Stimulated activated CD8-positive, alpha-beta memory T cell treated with anti-CD3 and anti-CD28 coated beads, Interleukin-15, amount 100 ng/mL, for 1 hour (primary cell): ENCODE data around the gene HSPA9.
A peak's percentile ranks its signal among the peaks of the same experiment; 100 is the strongest.

ENCODE experiments used
- DNase-seq: peaks from one replicate; pipeline ENCODE4 v3.0.0-alpha.2; 2020; ENCODE audit warnings: low read depth

The HSPA9 gene

GRCh38 chr5:138560971-138561370 is 14.2 kb downstream of the HSPA9 start:
- no peak for DNase-seq

- DNase-seq = no peak
Observed at GRCh38 chr5:138559937-138560336, 15.3 kb downstream of the HSPA9 start.

DNA sequence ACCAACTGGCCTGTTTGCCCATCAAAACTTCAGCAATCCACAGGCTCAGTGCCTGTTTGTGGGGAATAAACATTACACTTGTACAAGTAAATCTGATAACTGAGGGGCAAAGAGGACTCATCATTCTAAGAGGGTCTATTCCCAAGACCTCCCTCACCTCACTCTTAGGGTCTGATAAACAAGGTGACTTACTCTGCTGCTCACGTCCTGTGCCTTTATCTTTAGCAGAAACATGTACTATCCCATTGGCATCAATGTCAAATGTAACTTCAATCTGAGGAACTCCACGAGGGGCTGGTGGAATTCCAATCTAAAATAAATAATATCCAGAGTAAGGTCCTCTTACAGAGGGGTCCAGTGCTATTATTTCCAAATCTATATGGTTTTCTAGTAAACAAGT is 17.5 kb downstream of the HSPA9 start:
- no peak for DNase-seq

GRCh38 chr5:138554143-138554542 is 21.1 kb downstream of the HSPA9 start:
- DNase-seq = no peak

DNA sequence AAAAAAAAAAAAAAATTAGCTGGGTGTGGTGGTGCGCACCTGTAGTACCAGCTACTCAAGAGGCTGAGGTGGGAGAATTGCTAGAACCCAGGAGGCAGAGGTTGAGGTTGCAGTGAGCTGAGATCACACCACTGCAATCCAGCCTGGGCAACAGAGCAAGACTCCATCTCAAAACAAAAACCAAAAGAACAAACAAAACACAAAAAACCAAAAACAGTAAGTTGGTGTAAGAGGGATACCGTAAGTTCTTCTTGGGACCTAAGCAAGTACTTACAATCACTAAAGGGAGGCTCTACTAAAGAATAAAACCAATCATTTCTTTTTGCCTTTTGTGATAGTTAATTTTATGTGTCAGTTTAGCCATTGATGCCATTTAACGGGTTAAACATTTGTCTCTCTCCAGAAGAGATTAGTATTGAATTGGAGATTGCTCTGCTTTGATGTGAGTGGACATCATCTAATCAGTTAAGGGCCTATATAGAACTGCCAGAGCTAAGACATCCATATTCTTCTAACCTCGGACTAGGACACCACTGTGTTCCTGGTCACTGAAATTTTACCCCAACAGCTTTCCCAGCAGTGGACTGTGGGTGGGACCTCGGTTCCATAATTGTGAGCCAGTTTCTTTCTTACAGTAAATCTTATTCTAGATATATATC is 21.6 kb downstream of the HSPA9 start:
- no peak for DNase-seq

- no peak for DNase-seq
Observed at GRCh38 chr5:138552657-138553056, 22.5 kb downstream of the HSPA9 start.

DNA sequence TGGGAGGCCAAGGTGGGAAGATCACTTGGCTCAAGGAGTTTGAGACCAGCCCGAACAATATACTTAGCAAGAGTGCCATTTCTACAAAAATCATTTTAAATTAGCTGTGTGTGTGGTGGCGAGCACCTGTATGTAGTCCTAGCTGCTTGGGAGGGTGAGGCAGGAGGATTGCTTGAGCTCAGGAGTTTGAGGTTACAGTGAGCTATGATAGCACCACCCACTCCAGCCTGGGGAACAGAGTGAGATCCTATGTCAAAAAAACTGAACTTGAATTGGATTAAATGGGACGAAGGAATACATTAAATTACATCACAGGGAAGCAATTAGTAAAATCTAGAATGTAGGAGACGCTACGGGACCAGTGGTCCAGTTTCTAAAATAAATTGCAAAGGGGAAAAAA is 25.8 kb downstream of the HSPA9 start:
- no peak for DNase-seq

- DNase-seq = no peak
Observed at GRCh38 chr5:138545919-138546562, 29.2 kb downstream of the HSPA9 start.

GRCh38 chr5:138544181-138545134 is 30.7 kb downstream of the HSPA9 start:
- DNase-seq = no peak

GRCh38 chr5:138543730-138544104 is 31.5 kb downstream of the HSPA9 start:
- DNase-seq = no peak

GRCh38 chr5:138542956-138543729 is 32.1 kb downstream of the HSPA9 start, which contains the start of gene ETF1:
Gene ETF1, minus strand, starts transcription at chr5:138543236. Its CDS starts 318 bp downstream, at chr5:138542918.
- DNase-seq = peak; percentile 99

GRCh38 chr5:138542180-138542955 is 32.8 kb downstream of the HSPA9 start:
- DNase-seq = no peak

GRCh38 chr5:138541511-138542179 is 33.6 kb downstream of the HSPA9 start:
- no peak for DNase-seq

GRCh38 chr5:138539791-138540190 is 35.4 kb downstream of the HSPA9 start:
- no peak for DNase-seq

GRCh38 chr5:138538943-138539627 is 36.1 kb downstream of the HSPA9 start:
- DNase-seq = no peak

DNA sequence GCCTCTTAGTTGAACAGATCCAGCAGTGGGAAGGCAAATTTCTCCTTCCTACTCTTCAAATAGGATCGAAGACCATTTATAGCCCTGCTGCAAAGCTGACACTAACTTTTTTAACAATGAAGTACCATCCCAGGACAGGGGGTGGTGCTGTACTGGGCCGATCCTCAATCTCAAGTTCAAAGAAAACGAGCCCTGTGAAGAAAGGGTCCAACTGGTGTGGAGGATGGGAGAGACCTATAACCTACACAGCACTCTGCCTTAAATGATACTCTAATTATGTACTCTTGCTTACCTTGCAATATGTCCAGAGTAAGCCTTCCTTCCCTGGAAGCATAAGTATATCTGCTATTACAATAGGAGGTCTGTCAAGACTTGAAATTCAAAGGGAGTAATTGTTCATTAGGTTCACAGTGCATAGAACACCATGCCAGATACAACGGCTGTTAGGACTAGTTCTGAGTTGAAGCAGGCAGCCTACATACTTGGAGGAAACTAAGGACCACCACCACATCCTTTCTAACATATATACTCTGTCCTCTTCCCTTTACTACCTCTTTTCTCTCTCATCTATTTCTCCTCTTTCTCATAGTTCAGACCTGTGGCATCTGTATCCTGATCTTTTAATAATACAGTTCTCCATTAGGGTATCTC is 38.4 kb downstream of the HSPA9 start:
- DNase-seq = no peak

DNA sequence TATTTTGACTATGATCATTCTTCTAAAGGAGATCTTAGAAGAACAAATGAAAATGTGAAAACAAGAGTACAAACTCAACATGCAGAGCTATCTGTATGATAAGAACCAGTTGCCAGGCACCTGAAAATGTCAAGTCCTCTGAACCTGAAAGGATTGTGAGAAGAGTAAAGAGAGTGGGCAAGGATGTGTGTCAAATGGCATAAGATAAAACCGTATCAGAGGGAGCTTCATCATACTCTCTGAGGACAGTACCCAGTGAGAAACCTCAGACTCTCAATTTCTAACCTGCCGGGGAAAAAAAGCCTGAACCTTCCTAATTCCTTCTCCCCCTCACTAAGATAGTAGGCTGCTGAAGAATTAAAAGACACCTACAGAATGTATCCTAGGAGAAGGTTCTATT is 39.0 kb downstream of the HSPA9 start:
- no peak for DNase-seq

DNA sequence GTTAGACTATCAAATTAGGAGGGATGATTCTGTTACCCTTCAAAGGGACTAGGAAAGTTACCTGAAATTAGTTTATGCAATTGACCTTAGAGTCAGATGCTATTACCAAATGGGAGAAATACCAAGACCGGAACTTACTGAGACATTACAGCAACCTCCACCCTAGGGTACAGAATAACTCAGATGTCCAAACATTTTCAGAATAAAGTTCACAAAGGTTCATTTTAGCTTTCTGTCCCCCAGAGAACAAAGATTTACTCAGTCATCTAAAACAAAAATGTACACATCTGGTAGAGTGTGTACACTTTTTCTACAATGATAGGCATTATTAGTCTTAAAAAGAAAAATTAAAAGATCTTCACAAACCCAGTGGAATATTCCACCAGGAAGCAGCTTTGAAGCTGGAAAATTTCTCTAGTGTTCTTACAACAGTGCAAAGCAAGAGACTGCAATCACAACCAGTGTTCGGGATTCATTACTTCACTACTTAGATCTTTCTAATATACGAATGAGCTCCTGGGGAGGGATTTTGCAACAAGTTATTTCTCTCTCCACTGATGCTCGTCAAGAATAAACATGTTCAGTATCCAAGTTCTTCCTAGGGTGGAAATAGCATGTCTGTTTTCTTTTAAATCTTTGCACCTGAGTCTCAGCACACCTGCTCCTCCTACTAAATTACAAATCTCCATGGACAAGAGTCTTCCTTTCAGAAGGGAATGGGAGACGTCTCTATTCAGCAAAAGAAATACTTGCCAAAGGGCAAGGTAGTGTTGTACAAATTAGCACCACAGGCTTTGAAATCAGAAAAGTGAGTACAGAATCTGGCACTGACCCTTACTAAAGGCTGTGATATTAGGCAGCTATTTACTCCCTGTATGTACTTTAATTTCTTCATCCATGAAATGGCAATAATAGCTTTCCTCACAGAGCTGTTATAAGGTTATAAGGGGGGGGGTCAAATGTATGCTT is 40.9 kb downstream of the HSPA9 start:
- DNase-seq = no peak
